ENCODE measurements around the gene LRCH1. TPM values are rescaled to one million over a fixed set of nuclear protein-coding genes. Genes with fewer than 3 reads are reported as not detected.

LRCH1 gene
- polyA plus RNA-seq, 1 donor (not counting 4 experiments of a cell fraction or from before 2014, with no cell fraction given) = 16.2 TPM

- no peak for FAIRE-seq
- H4K20me1 ChIP-seq (ENCODE audit: control insufficient read depth, extremely low read depth, insufficient read depth, low read length) = no peaks in the 10 kb centered on the region
- H3K27me3 ChIP-seq (ENCODE audit: control insufficient read depth, extremely low read depth, insufficient read depth, low read length) = peaks cover 3% of the 10 kb centered on the region
- DNase-seq (ENCODE audit: low read depth, low spot score) = no peak
- dilution Hi-C loops (cut with MboI; ENCODE audit: extremely low pct_ligation_motif_present, low sequenced_read_pairs) = no loop called here
- H3K4me2 ChIP-seq (ENCODE audit: control insufficient read depth, extremely low read depth, insufficient read depth, low read depth, low read length) = no peak overlapping the region
- H2AFZ ChIP-seq (ENCODE audit: control insufficient read depth, low read length) = no peak overlapping the region
- no peak overlapping the region for H3K9ac ChIP-seq (ENCODE audit: control insufficient read depth, extremely low read depth, insufficient read depth, low read length)
- no peaks in the 10 kb centered on the region for H3K9me1 ChIP-seq (ENCODE audit: control insufficient read depth, extremely low read depth, insufficient read depth, low read length)
- H3K4me3 ChIP-seq (ENCODE audit: control insufficient read depth in 2 of 3, extremely low read depth in 1 of 3, insufficient read depth in 2 of 3, low read depth in 1 of 3, low read length in 3 of 3) = no peak overlapping the region
- H3K27ac ChIP-seq (ENCODE audit: control insufficient read depth, insufficient read depth, low read length) = no peak overlapping the region
- H3K9me3 ChIP-seq (ENCODE audit: control insufficient read depth, low read depth, low read length) = no peaks in the 10 kb centered on the region
- TF ChIP-seq, protein P1, sequence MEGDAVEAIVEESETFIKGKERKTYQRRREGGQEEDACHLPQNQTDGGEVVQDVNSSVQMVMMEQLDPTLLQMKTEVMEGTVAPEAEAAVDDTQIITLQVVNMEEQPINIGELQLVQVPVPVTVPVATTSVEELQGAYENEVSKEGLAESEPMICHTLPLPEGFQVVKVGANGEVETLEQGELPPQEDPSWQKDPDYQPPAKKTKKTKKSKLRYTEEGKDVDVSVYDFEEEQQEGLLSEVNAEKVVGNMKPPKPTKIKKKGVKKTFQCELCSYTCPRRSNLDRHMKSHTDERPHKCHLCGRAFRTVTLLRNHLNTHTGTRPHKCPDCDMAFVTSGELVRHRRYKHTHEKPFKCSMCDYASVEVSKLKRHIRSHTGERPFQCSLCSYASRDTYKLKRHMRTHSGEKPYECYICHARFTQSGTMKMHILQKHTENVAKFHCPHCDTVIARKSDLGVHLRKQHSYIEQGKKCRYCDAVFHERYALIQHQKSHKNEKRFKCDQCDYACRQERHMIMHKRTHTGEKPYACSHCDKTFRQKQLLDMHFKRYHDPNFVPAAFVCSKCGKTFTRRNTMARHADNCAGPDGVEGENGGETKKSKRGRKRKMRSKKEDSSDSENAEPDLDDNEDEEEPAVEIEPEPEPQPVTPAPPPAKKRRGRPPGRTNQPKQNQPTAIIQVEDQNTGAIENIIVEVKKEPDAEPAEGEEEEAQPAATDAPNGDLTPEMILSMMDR (optimal IDR thresholded peaks at IDR 0.05 in 1 of 3, IDR thresholded peaks at IDR 0.05 in 1 of 3, conservative IDR thresholded peaks at IDR 0.05 in 1 of 3; ENCODE audit: extremely low read depth in 1 of 3, insufficient read depth in 2 of 3, low read length in 3 of 3) = no peak
- no peak for TF ChIP-seq EZH2 (IDR thresholded peaks at IDR 0.05; ENCODE audit: low read length)
- no peaks in the 10 kb centered on the region for H3K36me3 ChIP-seq (ENCODE audit: control insufficient read depth in 2 of 2, extremely low read depth in 1 of 2, insufficient read depth in 2 of 2, low read length in 2 of 2)
- H3K4me1 ChIP-seq (ENCODE audit: control insufficient read depth, extremely low read depth, insufficient read depth, low read length) = no peaks in the 10 kb centered on the region
- no peaks in the 10 kb centered on the region for H3K79me2 ChIP-seq (ENCODE audit: control insufficient read depth, insufficient read depth, low read length)
Observed at GRCh38 chr13:46519182-46519581, 33.8 kb upstream of the LRCH1 start.

DNA sequence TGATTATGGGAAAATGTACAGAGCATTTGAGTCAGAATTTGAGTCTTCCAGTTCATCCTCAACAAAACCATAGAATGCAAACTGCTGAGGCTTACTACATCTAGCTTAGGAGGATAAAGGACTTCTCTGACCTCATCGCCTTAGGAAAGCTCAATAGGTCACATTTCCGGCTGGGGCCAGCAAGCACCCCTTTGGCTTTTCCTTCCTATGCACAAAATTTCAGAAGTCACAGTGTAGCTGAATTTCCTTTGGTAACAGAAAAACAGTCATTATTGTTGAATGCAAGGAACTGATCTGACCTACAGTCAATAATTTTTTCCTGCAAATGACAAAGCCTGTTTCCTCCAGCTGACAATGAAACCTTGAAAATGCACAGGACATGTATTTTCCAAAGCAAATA is 32.8 kb upstream of the LRCH1 start:
- TF ChIP-seq, protein P1 (optimal IDR thresholded peaks at IDR 0.05 in 1 of 3, IDR thresholded peaks at IDR 0.05 in 1 of 3, conservative IDR thresholded peaks at IDR 0.05 in 1 of 3; ENCODE audit: extremely low read depth in 1 of 3, insufficient read depth in 2 of 3, low read length in 3 of 3) = no peak
- no peak for TF ChIP-seq EZH2 (IDR thresholded peaks at IDR 0.05; ENCODE audit: low read length)
- Histone ChIP-seq H3K9ac (ENCODE audit: control insufficient read depth, extremely low read depth, insufficient read depth, low read length) (no peak overlapping the region), H3K79me2 (ENCODE audit: control insufficient read depth, insufficient read depth, low read length) (no peaks in the 10 kb centered on the region), H3K4me2 (ENCODE audit: control insufficient read depth, extremely low read depth, insufficient read depth, low read depth, low read length) (no peak overlapping the region), H3K9me3 (ENCODE audit: control insufficient read depth, low read depth, low read length) (no peaks in the 10 kb centered on the region), H3K4me3 (ENCODE audit: control insufficient read depth in 2 of 3, extremely low read depth in 1 of 3, insufficient read depth in 2 of 3, low read depth in 1 of 3, low read length in 3 of 3) (no peak overlapping the region), H4K20me1 (ENCODE audit: control insufficient read depth, extremely low read depth, insufficient read depth, low read length) (no peaks in the 10 kb centered on the region), H3K4me1 (ENCODE audit: control insufficient read depth, extremely low read depth, insufficient read depth, low read length) (no peaks in the 10 kb centered on the region), H3K27ac (ENCODE audit: control insufficient read depth, insufficient read depth, low read length) (no peak overlapping the region), H3K27me3 (ENCODE audit: control insufficient read depth, extremely low read depth, insufficient read depth, low read length) (peaks cover 6% of the 10 kb centered on the region), H3K36me3 (ENCODE audit: control insufficient read depth in 2 of 2, extremely low read depth in 1 of 2, insufficient read depth in 2 of 2, low read length in 2 of 2) (no peaks in the 10 kb centered on the region), H2AFZ (ENCODE audit: control insufficient read depth, low read length) (no peak overlapping the region), H3K9me1 (ENCODE audit: control insufficient read depth, extremely low read depth, insufficient read depth, low read length) (no peaks in the 10 kb centered on the region)
- DNase-seq (ENCODE audit: low read depth, low spot score) (no peak), FAIRE-seq (no peak)
- dilution Hi-C loops (cut with MboI; ENCODE audit: extremely low pct_ligation_motif_present, low sequenced_read_pairs) = no loop called here
